Measurements from ENCODE around the gene DCUN1D3. TPM values are rescaled to one million over a fixed set of nuclear protein-coding genes. Genes with fewer than 3 reads are reported as not detected.

The DCUN1D3 gene
- total RNA-seq, 1 experiment from 2014 or later, result 16.1 TPM

GRCh38 chr16:20940871-20941635 is 40.9 kb upstream of the DCUN1D3 start:
- Mint-ChIP-seq H3K4me1 (peaks cover 6 to 11% of the 10 kb centered on the region in 2 experiments), H3K27me3 (ENCODE audit: low read depth) (peaks cover 3% of the 10 kb centered on the region; the same call in 1 of the 2 replicates), H3K27ac (no peak overlapping the region; a peak in 1 of 7 replicates), H3K4me3 (no peak overlapping the region), H3K36me3 (ENCODE audit: insufficient read depth in 1 of 3, low read depth in 3 of 3) (no peaks in the 10 kb centered on the region), H3K9me3 (no peaks in the 10 kb centered on the region)
- H3K4me1 ChIP-seq (ENCODE audit: insufficient read depth, low read length), result no peaks in the 10 kb centered on the region; the same call in 1 of the 2 replicates
- no peak for TF ChIP-seq CTCF (conservative IDR thresholded peaks at IDR 0.05)
- H2AFZ ChIP-seq (ENCODE audit: low read length), result no peak overlapping the region
- H3K23ac ChIP-seq (ENCODE audit: insufficient read length, low read depth, low read length), result no peak overlapping the region
- no peak overlapping the region for H3K56ac ChIP-seq (ENCODE audit: insufficient read length, low read depth, low read length)
- no peak overlapping the region for H3K4ac ChIP-seq (ENCODE audit: low read depth, low read length)
- H3K27ac ChIP-seq (ENCODE audit: insufficient read length, low read depth, low read length), result no peak overlapping the region
- no peak overlapping the region for H4K5ac ChIP-seq (ENCODE audit: insufficient read length, low read depth, low read length)
- DNase-seq, result no peak
- WGBS (ENCODE audit: extremely low coverage, insufficient read length, low lambda C conversion rate), result no CpG with 5 or more reads among the region's 6 CpGs
- H3K18ac ChIP-seq (ENCODE audit: insufficient read length, low read depth, low read length), result no peak overlapping the region
- H3K9ac ChIP-seq (ENCODE audit: extremely low read depth, insufficient read length, low read length), result no peak overlapping the region
- H3K4me2 ChIP-seq (ENCODE audit: insufficient read depth, insufficient read length, low read length), result no peak overlapping the region
- H4K20me1 ChIP-seq (ENCODE audit: control insufficient read depth, insufficient read depth, insufficient read length), result no peaks in the 10 kb centered on the region
- H3T11ph ChIP-seq (ENCODE audit: low read length), result no peak overlapping the region
- no peaks in the 10 kb centered on the region for H3K79me2 ChIP-seq (ENCODE audit: insufficient read depth, low read length)
- H3K27me3 ChIP-seq (ENCODE audit: insufficient read depth, low read length), result no peaks in the 10 kb centered on the region
- no peak overlapping the region for H2AK5ac ChIP-seq (ENCODE audit: insufficient read length, low read length)
- no peak overlapping the region for H2BK20ac ChIP-seq (ENCODE audit: low read depth, low read length, poor library complexity, severe bottlenecking)
- H3K9me3 ChIP-seq (ENCODE audit: control insufficient read depth, low read depth, low read length), result no peaks in the 10 kb centered on the region
- H4K8ac ChIP-seq (replicated peaks; ENCODE audit: insufficient read length, low read depth, low read length), result no peak overlapping the region
- no peaks in the 10 kb centered on the region for H3K23me2 ChIP-seq (ENCODE audit: insufficient read length, low read depth, low read length, poor library complexity, severe bottlenecking)
- H2BK5ac ChIP-seq (ENCODE audit: insufficient read length, low read length), result no peak overlapping the region
- H2BK15ac ChIP-seq (ENCODE audit: low read depth, low read length), result no peak overlapping the region
- H3K79me1 ChIP-seq (ENCODE audit: insufficient read depth, low read depth, low read length, poor library complexity, severe bottlenecking), result no peaks in the 10 kb centered on the region
- H2BK12ac ChIP-seq (ENCODE audit: insufficient read length, low read depth, low read length), result no peak overlapping the region
- no peak overlapping the region for H2BK120ac ChIP-seq (ENCODE audit: low read depth, low read length, poor library complexity, severe bottlenecking)
- no peak overlapping the region for H3K14ac ChIP-seq (ENCODE audit: insufficient read depth, low read length)
- no peak overlapping the region for H4K91ac ChIP-seq (ENCODE audit: insufficient read length, low read depth, low read length)
